SK-N-MC (cell line): Measurements from ENCODE around the gene ARID1B.

Experiments used
- EZH2 ChIP-seq: fragments of 200-600 bp; sonication (generic); IDR thresholded peaks from one replicate; pipeline ENCODE4 v1.6.1; 2017; ENCODE audit warnings: antibody characterized with exemption
- FOXP2 ChIP-seq: optimal IDR thresholded peaks from 2 replicates; pipeline ENCODE3; 2011; ENCODE audit warnings: mild to moderate bottlenecking, moderate library complexity; ENCODE audit not compliant: insufficient read depth; ENCODE audit errors: extremely low read length, control extremely low read depth
- POLR2AphosphoS5 ChIP-seq: IDR thresholded peaks from 2 replicates; pipeline ENCODE4 v1.6.1; 2012; ENCODE audit warnings: mild to moderate bottlenecking, low read depth, low read length, borderline replicate concordance

DNA sequence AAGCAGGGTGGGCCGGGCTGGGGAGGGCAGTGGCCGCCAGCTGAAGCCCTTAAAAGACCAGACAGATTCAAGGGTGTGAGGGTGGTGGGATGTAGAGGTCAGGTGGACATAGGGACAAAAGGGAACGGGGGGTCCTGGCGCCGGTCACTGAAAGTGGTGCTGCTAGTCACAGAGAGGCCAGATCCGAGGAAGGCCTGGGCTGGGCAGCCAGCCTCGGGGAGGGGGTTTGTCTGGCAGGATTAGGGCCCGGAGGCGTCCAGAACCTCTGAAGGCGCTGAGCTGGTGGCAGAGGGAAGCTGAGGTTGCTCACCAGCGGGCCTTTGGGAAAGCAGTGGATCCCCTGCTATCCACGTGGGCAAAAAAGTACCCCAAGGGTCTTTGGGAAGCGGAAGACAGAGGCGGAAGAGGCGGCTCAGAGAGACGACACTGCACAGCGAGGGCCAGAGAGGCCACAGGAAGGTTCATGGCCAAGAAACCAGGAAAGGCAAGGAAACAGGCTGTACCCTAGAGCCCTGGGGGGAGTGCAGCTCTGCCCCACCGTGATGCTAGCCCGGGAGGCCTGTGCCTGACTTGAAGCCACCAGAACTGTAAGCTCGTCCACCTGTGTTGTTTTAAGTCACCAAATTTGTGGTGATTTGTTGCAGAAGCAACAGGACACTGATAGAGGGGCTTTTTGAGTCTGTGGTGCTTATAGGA, 440.2 kb downstream of the ARID1B start:
- TF ChIP-seq EZH2 (no peak), POLR2AphosphoS5 (no peak), FOXP2 (no peak)
